Gastroesophageal sphincter (tissue), 4 donors: ENCODE measurements around the gene CDH4. TPM values are rescaled to one million over a fixed set of nuclear protein-coding genes. Genes with fewer than 3 reads are reported as not detected.

Experiments used
- ATAC-seq: fragments of 150-250 bp; one replicate; pipeline ENCODE4 v1.9.1; 2016; ENCODE audit warnings: mild to moderate bottlenecking, moderate library complexity
- H3K27ac ChIP-seq, 4 donors: fragments of 200-600 bp; sonication (generic) in 3 of 4; 1 replicate in 3 of 4; 2 replicates in 1 of 4; pipeline ENCODE4 v1.5.1; 2016 to 2019
- H3K27me3 ChIP-seq: fragments of 200-600 bp; sonication (generic); one replicate; pipeline ENCODE4 v1.5.1; 2019
- H3K36me3 ChIP-seq, 2 donors: fragments of 200-600 bp; sonication (generic); one replicate each; pipeline ENCODE4 v1.5.1; 2019; ENCODE audit warnings: control low read depth in 1 of 2
- H3K4me1 ChIP-seq, 3 donors: fragments of 200-600 bp; sonication (generic); 1 replicate in 2 of 3; 2 replicates in 1 of 3; pipeline ENCODE4 v1.5.1; 2016 to 2019; ENCODE audit warnings: control low read depth in 2 of 3
- H3K4me3 ChIP-seq, 2 donors: fragments of 200-600 bp; sonication (generic); one replicate each; pipeline ENCODE4 v1.5.1; 2019; ENCODE audit warnings: mild to moderate bottlenecking in 1 of 2, moderate library complexity in 1 of 2
- H3K9me3 ChIP-seq, 3 donors: fragments of 200-600 bp; sonication (generic); one replicate each; pipeline ENCODE4 v1.5.1; 2017 to 2019; ENCODE audit warnings: control low read depth in 2 of 3
- EP300 ChIP-seq: sonication (generic); formaldehyde crosslinking; IDR thresholded peaks from one replicate; pipeline ENCODE4 v1.6.1; 2017; ENCODE audit warnings: antibody characterized with exemption, mild to moderate bottlenecking
- POLR2A ChIP-seq, 2 donors: fragments of 450-650 bp; IDR thresholded peaks; one replicate each; pipeline ENCODE4 v1.6.1; 2017; ENCODE audit warnings: antibody characterized with exemption in 2 of 2, mild to moderate bottlenecking in 2 of 2, moderate library complexity in 1 of 2
- POLR2AphosphoS5 ChIP-seq: sonication (generic); formaldehyde crosslinking; IDR thresholded peaks from one replicate; pipeline ENCODE4 v1.6.1; 2017; ENCODE audit warnings: antibody characterized with exemption
- WGBS, 2 donors: methylation state at CpG; one replicate each; pipeline ENCODE4 v1.1.5; 2018; ENCODE audit warnings: low coverage in 1 of 2; 5-methylcytosine and 5-hydroxymethylcytosine counted together
- total RNA-seq, 4 donors: library from RNA; depleted of rRNA; stranded (reverse); fragments of >200 nt; gene quantifications; one replicate each; pipeline ENCODE4 v1.1.0, GENCODE V29; 2016
- TF ChIP-seq, protein P1 (sequence below), 4 experiments: fragments of 200-600 bp in 2 of 4; fragments of 450-650 bp in 2 of 4; sonication (generic) in 1 of 4; IDR thresholded peaks; one replicate each; pipeline ENCODE4 v1.5.1; 2017 to 2019; ENCODE audit warnings: antibody characterized with exemption in 4 of 4, mild to moderate bottlenecking in 2 of 4, moderate library complexity in 2 of 4

The CDH4 gene
- total RNA-seq, 4 donors from 2014 or later, result under 0.01 to 1.5 (median 0.42) TPM; not detected in 1

GRCh38 chr20:61738601-61739069 is 486.6 kb downstream of the CDH4 start:
- TF ChIP-seq EP300, result no peak
- no peak for TF ChIP-seq POLR2A (IDR thresholded peaks at IDR 0.05)
- TF ChIP-seq, protein P1, sequence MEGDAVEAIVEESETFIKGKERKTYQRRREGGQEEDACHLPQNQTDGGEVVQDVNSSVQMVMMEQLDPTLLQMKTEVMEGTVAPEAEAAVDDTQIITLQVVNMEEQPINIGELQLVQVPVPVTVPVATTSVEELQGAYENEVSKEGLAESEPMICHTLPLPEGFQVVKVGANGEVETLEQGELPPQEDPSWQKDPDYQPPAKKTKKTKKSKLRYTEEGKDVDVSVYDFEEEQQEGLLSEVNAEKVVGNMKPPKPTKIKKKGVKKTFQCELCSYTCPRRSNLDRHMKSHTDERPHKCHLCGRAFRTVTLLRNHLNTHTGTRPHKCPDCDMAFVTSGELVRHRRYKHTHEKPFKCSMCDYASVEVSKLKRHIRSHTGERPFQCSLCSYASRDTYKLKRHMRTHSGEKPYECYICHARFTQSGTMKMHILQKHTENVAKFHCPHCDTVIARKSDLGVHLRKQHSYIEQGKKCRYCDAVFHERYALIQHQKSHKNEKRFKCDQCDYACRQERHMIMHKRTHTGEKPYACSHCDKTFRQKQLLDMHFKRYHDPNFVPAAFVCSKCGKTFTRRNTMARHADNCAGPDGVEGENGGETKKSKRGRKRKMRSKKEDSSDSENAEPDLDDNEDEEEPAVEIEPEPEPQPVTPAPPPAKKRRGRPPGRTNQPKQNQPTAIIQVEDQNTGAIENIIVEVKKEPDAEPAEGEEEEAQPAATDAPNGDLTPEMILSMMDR (IDR thresholded peaks at IDR 0.05), result no peak
- Histone ChIP-seq H3K4me3 (no peak overlapping the region), H3K36me3 (no peaks in the 10 kb centered on the region), H3K9me3 (no peaks in the 10 kb centered on the region), H3K4me1 (no peaks in the 10 kb centered on the region), H3K27me3 (peaks cover 60% of the 10 kb centered on the region), H3K27ac (no peak overlapping the region)
- WGBS, 2 donors, result 60 to 68% methylated on average over 2 to 9 of the region's 23 CpGs
- no peak for ATAC-seq

DNA sequence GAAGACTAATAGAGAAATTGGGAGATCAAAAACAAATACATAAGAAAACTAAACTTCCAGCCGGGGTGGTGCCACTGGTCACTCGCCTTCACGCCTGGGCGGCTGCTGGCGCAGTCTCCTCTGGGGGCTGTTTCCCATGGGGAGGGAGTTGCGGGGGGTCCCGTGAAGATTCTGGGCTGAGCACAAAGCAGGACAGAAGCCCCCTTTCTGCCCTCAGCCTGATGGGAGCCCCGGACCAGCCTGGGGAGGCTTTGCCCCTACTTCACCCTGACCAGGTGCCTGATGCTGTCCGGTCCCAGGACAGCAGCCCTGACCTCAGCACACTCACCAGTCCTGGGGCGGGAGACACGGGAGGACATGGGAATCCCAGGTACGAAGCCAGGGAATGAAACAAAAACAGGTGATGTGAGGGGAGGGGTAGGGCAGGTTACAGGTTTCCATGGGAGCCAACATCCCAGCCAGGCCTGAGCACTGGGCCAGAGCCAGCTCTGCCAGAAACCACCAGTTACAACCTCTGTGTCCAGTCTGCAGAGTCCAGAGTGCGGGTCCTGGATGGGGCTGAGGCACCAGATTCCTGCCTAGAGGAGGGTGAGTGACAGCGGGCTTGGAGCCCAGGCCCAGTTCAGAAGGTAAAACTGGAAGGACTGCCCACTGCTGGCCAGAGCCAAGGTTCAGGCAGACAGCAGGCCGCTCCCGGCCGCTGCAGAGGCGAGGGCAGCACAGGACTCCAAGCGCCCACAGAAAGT is 487.2 kb downstream of the CDH4 start:
- H3K36me3 ChIP-seq, result no peaks in the 10 kb centered on the region
- no peak overlapping the region for H3K4me3 ChIP-seq
- 94% methylated on average over 9 of the region's 19 CpGs; no CpG with 5 or more reads in 1 of the 2 donors for WGBS, 2 donors
- ATAC-seq, result no peak
- H3K9me3 ChIP-seq, result no peaks in the 10 kb centered on the region
- H3K27ac ChIP-seq, result no peak overlapping the region
- peaks cover 55% of the 10 kb centered on the region for H3K27me3 ChIP-seq
- TF ChIP-seq POLR2AphosphoS5 (no peak), EP300 (no peak), POLR2A (IDR thresholded peaks at IDR 0.05) (no peak)
- TF ChIP-seq, protein P1 (IDR thresholded peaks at IDR 0.05), result no peak
- no peaks in the 10 kb centered on the region for H3K4me1 ChIP-seq

- Histone ChIP-seq H3K27ac (no peak overlapping the region), H3K36me3 (no peaks in the 10 kb centered on the region), H3K4me3 (no peak overlapping the region), H3K9me3 (no peaks in the 10 kb centered on the region), H3K4me1 (no peaks in the 10 kb centered on the region), H3K27me3 (peaks cover 49% of the 10 kb centered on the region)
- TF ChIP-seq, protein P1 (IDR thresholded peaks at IDR 0.05), result no peak
- TF ChIP-seq POLR2A (IDR thresholded peaks at IDR 0.05), result no peak
- TF ChIP-seq POLR2AphosphoS5, result no peak
- TF ChIP-seq EP300, result no peak
- WGBS, 2 donors, result 75% methylated on average over 7 of the region's 8 CpGs; no CpG with 5 or more reads in 1 of the 2 donors
- no peak for ATAC-seq
Observed at GRCh38 chr20:61739832-61740118, 487.7 kb downstream of the CDH4 start.

DNA sequence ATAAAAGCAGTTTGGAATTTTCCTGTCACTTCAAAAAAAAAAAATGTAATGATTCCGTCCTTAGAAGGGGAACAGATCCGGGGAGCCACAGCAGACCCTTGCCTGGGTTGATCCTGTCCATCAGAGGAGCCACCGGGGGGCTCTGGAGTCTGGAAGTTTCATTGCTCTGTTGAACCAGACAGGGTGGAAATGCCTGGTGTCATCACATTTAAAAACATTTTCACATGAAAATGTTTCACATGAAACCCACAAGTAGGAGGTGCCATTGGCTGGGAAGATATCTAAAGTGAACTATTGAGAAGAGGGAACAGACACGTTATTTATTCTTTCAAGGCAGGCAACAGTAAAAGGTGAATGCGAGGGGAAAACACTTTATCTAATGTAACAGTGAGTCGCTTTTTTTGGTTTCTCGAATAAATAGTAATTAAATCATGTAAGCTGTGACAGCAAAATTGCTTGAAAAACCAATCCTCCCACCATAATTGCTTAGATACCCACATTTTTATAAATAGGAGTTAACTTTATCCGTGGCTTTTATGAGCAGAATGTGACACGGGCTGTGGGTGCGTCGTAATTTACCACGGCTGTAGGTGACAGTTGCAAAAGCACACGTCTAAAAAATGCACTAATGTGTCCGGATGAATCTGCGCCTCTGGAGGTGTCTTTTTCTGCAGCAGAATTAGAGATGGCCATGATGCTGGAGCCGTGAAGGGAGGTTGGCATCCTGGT is 490.2 kb downstream of the CDH4 start:
- WGBS, 2 donors, result 57 to 65% methylated on average over 13 to 15 of the region's 16 CpGs
- no peaks in the 10 kb centered on the region for H3K4me1 ChIP-seq
- TF ChIP-seq POLR2AphosphoS5 (no peak), EP300 (no peak)
- TF ChIP-seq, protein P1 (IDR thresholded peaks at IDR 0.05), result no peak
- no peak for ATAC-seq
- no peak overlapping the region for H3K27ac ChIP-seq
- H3K36me3 ChIP-seq, result no peaks in the 10 kb centered on the region
- H3K27me3 ChIP-seq, result peaks cover 26% of the 10 kb centered on the region
- no peak overlapping the region for H3K4me3 ChIP-seq
- H3K9me3 ChIP-seq, result peaks cover 0 to 7% (median 0%) of the 10 kb centered on the region in 3 donors
